Activated B cell treated with CpG ODN at 0.5 μM for 24 hours (primary cell): Measurements from ENCODE around the gene DPPA4. TPM values are rescaled to one million over a fixed set of nuclear protein-coding genes. Genes with fewer than 3 reads are reported as not detected.

Experiments used
- ATAC-seq: fragments of 200-7000 bp; cut with Tn5 transposase; one replicate; pipeline ENCODE4 v1.10.0; 2021; ENCODE audit warnings: low read depth, mild to moderate bottlenecking, moderate library complexity
- CTCF ChIA-PET: fragments of 350-600 bp; sonication (Branson Sonifier 250); formaldehyde crosslinking; loops from one replicate; lab custom pipeline; 2021; ENCODE audit warnings: antibody characterized with exemption; lab: Charles Lee
- POLR2A ChIA-PET: fragments of 350-600 bp; sonication (Branson Sonifier 250); formaldehyde crosslinking; loops from one replicate; lab custom pipeline; 2021; ENCODE audit warnings: antibody characterized with exemption; lab: Charles Lee
- DNase-seq: peaks from one replicate; pipeline ENCODE4 v3.0.0; 2022
- H3K27ac Mint-ChIP-seq: one replicate; pipeline ENCODE4 v1.8.0; 2020; ENCODE audit warnings: mixed read lengths
- H3K27me3 Mint-ChIP-seq: one replicate; pipeline ENCODE4 v1.8.0; 2021; ENCODE audit warnings: mixed read lengths
- H3K36me3 Mint-ChIP-seq: one replicate; pipeline ENCODE4 v1.8.0; 2021; ENCODE audit warnings: low read depth, mixed read lengths
- H3K4me1 Mint-ChIP-seq: one replicate; pipeline ENCODE4 v1.8.0; 2021; ENCODE audit warnings: mixed read lengths
- H3K4me3 Mint-ChIP-seq: one replicate; pipeline ENCODE4 v1.8.0; 2020; ENCODE audit warnings: mild to moderate bottlenecking, mixed read lengths
- H3K9me3 Mint-ChIP-seq: one replicate; pipeline ENCODE4 v1.8.0; 2020; ENCODE audit warnings: mixed read lengths
- intact Hi-C: fragments of 100-400 bp; cut with micrococcal nuclease; formaldehyde crosslinking; loops from one replicate; pipeline ENCODE4 v1.15.1; 2024
- total RNA-seq: library from RNA; stranded (reverse); gene quantifications from 2 replicates; pipeline ENCODE4 v1.2.3, GENCODE V29; 2022
- TF ChIP-seq, protein P1 (sequence below): fragments of 200-600 bp; IDR thresholded peaks from one replicate; pipeline ENCODE4 v1.8.0; 2022; ENCODE audit warnings: antibody characterized with exemption, mild to moderate bottlenecking

DPPA4 gene
- total RNA-seq, 1 donor from 2014 or later: 5.0 TPM

DNA sequence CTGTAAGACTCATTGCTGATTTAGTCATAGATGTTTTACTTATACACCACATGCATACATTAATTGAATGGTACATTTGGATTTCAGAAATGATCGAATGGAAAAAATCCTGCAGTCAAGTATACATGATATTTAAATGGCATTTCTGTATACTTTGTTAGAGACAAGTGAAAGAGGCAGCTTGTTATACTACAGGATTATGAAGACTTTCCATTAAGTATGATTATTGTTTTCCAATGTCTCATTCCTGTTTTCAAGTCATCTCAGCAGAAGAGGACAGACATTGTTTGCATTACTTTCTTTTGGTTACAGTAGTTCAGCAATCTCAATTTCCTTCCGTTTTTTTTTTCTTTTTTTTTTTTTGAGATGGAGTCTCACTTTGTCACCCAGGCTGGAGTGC is 36.6 kb upstream of the DPPA4 start:
- no peak for ATAC-seq
- H3K4me3 Mint-ChIP-seq: no peak overlapping the region
- no peak for DNase-seq
- no peaks in the 10 kb centered on the region for H3K36me3 Mint-ChIP-seq
- CTCF ChIA-PET: no interaction called here
- intact Hi-C loops: no loop called here
- TF ChIP-seq, protein P1, sequence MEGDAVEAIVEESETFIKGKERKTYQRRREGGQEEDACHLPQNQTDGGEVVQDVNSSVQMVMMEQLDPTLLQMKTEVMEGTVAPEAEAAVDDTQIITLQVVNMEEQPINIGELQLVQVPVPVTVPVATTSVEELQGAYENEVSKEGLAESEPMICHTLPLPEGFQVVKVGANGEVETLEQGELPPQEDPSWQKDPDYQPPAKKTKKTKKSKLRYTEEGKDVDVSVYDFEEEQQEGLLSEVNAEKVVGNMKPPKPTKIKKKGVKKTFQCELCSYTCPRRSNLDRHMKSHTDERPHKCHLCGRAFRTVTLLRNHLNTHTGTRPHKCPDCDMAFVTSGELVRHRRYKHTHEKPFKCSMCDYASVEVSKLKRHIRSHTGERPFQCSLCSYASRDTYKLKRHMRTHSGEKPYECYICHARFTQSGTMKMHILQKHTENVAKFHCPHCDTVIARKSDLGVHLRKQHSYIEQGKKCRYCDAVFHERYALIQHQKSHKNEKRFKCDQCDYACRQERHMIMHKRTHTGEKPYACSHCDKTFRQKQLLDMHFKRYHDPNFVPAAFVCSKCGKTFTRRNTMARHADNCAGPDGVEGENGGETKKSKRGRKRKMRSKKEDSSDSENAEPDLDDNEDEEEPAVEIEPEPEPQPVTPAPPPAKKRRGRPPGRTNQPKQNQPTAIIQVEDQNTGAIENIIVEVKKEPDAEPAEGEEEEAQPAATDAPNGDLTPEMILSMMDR: no peak
- H3K4me1 Mint-ChIP-seq: no peaks in the 10 kb centered on the region
- H3K9me3 Mint-ChIP-seq: no peaks in the 10 kb centered on the region
- POLR2A ChIA-PET: no interaction called here
- no peaks in the 10 kb centered on the region for H3K27me3 Mint-ChIP-seq
- H3K27ac Mint-ChIP-seq: no peak overlapping the region

DNA sequence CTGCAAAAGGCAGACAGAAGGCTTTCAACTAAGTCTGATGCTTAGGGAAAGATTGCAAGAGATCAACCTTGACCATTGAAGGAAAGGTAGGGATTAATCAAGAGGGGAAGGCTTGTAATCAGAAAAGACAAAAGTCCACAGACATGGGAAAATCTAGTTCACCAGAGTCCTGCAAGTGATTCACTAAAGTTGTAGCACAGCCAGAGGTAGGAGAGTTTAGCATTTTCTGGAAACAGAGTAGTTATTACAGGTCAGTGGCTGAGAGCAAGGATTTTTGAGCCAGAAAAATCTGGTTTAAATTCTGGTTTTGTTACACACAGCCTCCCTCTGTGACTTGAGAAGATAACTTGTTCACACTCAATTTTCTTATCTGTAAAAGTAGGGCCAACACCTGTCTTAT is 35.3 kb upstream of the DPPA4 start:
- Mint-ChIP-seq H3K27ac (no peak overlapping the region), H3K4me3 (no peak overlapping the region), H3K27me3 (no peaks in the 10 kb centered on the region), H3K36me3 (no peaks in the 10 kb centered on the region), H3K4me1 (no peaks in the 10 kb centered on the region), H3K9me3 (no peaks in the 10 kb centered on the region)
- ChIA-PET CTCF (no interaction called here), POLR2A (no interaction called here)
- ATAC-seq (no peak), DNase-seq (no peak)
- TF ChIP-seq, protein P1: no peak
- intact Hi-C loops: no loop called here

DNA sequence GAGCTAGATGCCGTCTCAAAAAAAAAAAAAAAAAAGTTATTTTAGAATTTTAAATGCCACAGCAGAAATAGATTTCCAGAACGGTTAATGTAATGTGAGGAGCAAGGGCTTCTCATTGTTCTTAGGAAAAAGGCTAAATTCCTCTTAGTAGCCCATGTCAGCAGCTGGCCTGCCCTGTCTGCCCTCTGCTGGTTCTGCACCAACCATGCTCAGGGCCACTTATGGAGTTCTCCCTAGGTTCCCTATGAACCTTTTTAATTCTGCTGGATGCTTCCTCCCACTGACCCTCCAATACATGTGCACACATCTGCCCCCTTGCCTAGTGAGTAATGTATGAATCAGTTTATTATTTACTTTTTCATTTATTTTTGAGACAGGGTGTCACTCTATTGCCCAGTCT is 32.2 kb upstream of the DPPA4 start:
- no peaks in the 10 kb centered on the region for H3K4me1 Mint-ChIP-seq
- ChIA-PET POLR2A (interaction anchor here (0.7 kb wide), 1 partner anchor 22 kb away, joined by 4 read pairs; no protein-coding TSS in a partner anchor), CTCF (no interaction called here)
- intact Hi-C loops: no loop called here
- no peak overlapping the region for H3K4me3 Mint-ChIP-seq
- TF ChIP-seq, protein P1: no peak
- H3K27ac Mint-ChIP-seq: no peak overlapping the region
- H3K36me3 Mint-ChIP-seq: no peaks in the 10 kb centered on the region
- ATAC-seq (no peak), DNase-seq (no peak)
- H3K9me3 Mint-ChIP-seq: no peaks in the 10 kb centered on the region
- H3K27me3 Mint-ChIP-seq: no peaks in the 10 kb centered on the region

DNA sequence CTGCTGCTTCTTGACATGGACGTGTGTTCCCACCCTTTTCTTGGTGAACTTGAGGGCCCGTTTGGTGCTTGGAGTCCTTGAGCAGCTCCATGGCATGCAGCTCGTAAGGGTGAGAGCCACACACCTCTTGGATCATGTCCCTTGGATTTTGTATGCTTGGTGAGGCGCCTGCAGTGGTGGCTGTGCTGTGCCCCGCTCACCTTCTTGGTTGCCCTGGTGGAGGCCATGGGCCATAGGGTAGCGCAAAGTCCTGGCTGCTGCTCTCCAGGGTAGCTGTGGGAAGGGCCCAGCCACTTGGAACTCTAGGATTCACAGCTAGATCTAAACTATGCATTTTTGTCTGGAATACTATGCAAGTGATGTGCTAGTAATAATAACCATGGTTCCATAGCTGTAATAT is 26.7 kb upstream of the DPPA4 start:
- intact Hi-C loops: no loop called here
- ATAC-seq (no peak), DNase-seq (no peak)
- ChIA-PET CTCF (no interaction called here), POLR2A (no interaction called here)
- no peak overlapping the region for H3K4me3 Mint-ChIP-seq
- TF ChIP-seq, protein P1: no peak
- H3K27me3 Mint-ChIP-seq: no peaks in the 10 kb centered on the region
- no peaks in the 10 kb centered on the region for H3K36me3 Mint-ChIP-seq
- no peaks in the 10 kb centered on the region for H3K4me1 Mint-ChIP-seq
- H3K9me3 Mint-ChIP-seq: no peaks in the 10 kb centered on the region
- H3K27ac Mint-ChIP-seq: no peak overlapping the region

DNA sequence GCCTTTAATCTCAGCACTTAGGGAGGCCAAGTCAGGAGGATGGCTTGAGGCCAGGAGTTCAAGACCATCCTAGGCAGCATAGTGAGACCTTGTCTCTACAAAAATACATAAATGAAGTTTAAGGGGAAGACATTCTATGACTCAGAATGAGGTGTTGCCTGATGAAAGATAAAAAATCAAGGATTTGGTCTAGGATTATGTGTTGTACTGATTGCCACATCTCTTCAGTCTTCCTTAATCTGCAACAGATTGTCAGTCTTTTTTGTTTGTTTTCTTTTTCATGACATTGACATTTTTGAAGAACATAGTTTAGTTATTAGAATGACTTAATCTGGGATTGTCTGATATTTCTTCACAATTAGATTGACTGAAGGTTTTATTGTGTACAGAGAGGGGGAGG is 26.3 kb upstream of the DPPA4 start:
- Mint-ChIP-seq H3K27ac (no peak overlapping the region), H3K4me1 (no peaks in the 10 kb centered on the region), H3K9me3 (no peaks in the 10 kb centered on the region), H3K4me3 (no peak overlapping the region), H3K27me3 (no peaks in the 10 kb centered on the region), H3K36me3 (no peaks in the 10 kb centered on the region)
- DNase-seq: no peak
- ChIA-PET CTCF (no interaction called here), POLR2A (no interaction called here)
- intact Hi-C loops: no loop called here
- ATAC-seq: no peak
- TF ChIP-seq, protein P1: no peak
